Limb (tissue), 2 donors: Measurements from ENCODE around the gene ABHD1.

Experiments
- DNase-seq, 2 donors: peaks; one replicate each; pipeline ENCODE4 v3.0.0-alpha.2; 2016; ENCODE audit errors: extremely low spot score in 2 of 2

The ABHD1 gene

GRCh38 chr2:27086724-27087593, 36.7 kb upstream of the ABHD1 start, which contains the start of gene KHK:
KHK (plus strand) TSS chr2:27086772; CDS start chr2:27087260, 488 bp downstream.
- peak in 1 of 2 donors; percentile 54 for DNase-seq

GRCh38 chr2:27087823-27088410, 35.7 kb upstream of the ABHD1 start:
- DNase-seq = no peak

- DNase-seq = no peak
These were observed 35.0 kb upstream of the ABHD1 start for GRCh38 chr2:27088634-27089033.

- no peak for DNase-seq
These were observed 34.3 kb upstream of the ABHD1 start for GRCh38 chr2:27089111-27089954.

GRCh38 chr2:27091746-27092695, 31.6 kb upstream of the ABHD1 start:
- no peak for DNase-seq

GRCh38 chr2:27092696-27093429, 30.8 kb upstream of the ABHD1 start:
- no peak for DNase-seq

- DNase-seq = no peak
These were observed 29.9 kb upstream of the ABHD1 start for GRCh38 chr2:27093430-27094352.

GRCh38 chr2:27094353-27094984, 29.1 kb upstream of the ABHD1 start:
- DNase-seq = no peak

GRCh38 chr2:27095427-27095744, 28.2 kb upstream of the ABHD1 start:
- DNase-seq = no peak

GRCh38 chr2:27095745-27096651, 27.6 kb upstream of the ABHD1 start:
- DNase-seq = peak in 1 of 2 donors; percentile 79

GRCh38 chr2:27096748-27097297, 26.8 kb upstream of the ABHD1 start:
- DNase-seq = no peak

GRCh38 chr2:27097341-27097740, 26.3 kb upstream of the ABHD1 start:
- DNase-seq = no peak

- DNase-seq = no peak
These were observed 24.2 kb upstream of the ABHD1 start for GRCh38 chr2:27099334-27099955.

- no peak for DNase-seq
These were observed 23.6 kb upstream of the ABHD1 start for GRCh38 chr2:27100036-27100435.

GRCh38 chr2:27102329-27102728, 21.3 kb upstream of the ABHD1 start:
- no peak for DNase-seq

GRCh38 chr2:27105981-27106380, 17.6 kb upstream of the ABHD1 start:
- DNase-seq = no peak

GRCh38 chr2:27108221-27108620, 15.4 kb upstream of the ABHD1 start:
- no peak for DNase-seq
